ENCODE results near the gene TENM4. TPM values are rescaled to one million over a fixed set of nuclear protein-coding genes. Genes with fewer than 3 reads are reported as not detected.

TENM4 gene
- total and polyA plus RNA-seq, 2 of the 8 experiments (the other 6 are each of a cell fraction or from before 2014, with no cell fraction given), result 3.5 to 7.2 TPM

DNA sequence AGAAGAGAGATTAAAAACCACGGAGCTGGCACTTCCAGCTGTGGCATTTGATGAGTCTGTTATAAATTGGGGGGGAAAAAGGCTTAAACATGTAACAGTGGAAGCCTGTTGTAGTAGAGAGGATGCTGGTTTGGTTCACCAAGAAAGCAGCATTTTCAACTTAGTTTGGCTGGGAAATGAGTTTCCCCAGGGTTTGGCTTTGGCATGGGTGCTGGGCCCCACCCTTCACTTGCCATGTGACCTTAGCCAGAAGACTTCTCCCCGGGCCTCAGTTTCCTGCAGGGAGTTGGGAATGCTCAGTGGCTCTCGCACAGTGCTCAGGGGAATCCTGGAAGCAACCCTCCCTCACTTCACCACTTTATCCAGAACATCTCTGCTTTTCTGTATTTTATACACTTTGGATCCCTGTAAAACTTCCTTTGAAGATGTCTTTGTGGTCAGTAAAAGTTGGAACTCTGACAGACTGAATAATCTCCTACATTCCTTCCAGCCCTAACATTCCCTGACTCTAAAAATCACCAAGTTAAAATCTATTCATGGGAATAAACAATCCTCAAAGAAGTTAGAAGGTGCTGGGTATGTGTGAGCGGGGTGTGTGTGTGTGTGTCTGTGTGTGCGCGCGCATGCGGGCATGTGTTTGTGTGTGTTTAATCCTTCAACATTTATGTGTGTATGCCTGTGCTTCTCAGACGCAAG is 166.0 kb downstream of the TENM4 start:
- H2BK20ac ChIP-seq (ENCODE audit: low read length), result no peak overlapping the region
- no peak overlapping the region for H3K4me3 ChIP-seq (ENCODE audit: extremely low read depth in 1 of 4, insufficient read depth in 2 of 4, low read depth in 3 of 4, low read length in 4 of 4)
- no peaks in the 10 kb centered on the region for H4K20me1 ChIP-seq (replicated peaks in 1 of 2; ENCODE audit: control insufficient read depth in 1 of 2, insufficient read depth in 2 of 2, low read length in 2 of 2)
- WGBS, 2 experiments (ENCODE audit: extremely low coverage in 1 of 2, insufficient coverage in 1 of 2, insufficient read length in 1 of 2, insufficient replicate concordance in 2 of 2, low coverage in 1 of 2, low lambda C conversion rate in 2 of 2, missing lambda C conversion rate in 1 of 2), result 65% methylated on average over 9 of the region's 9 CpGs; no CpG with 5 or more reads in 1 of the 2 experiments
- H3K4me2 ChIP-seq (ENCODE audit: insufficient read depth in 1 of 2, low read depth in 2 of 2, low read length in 2 of 2), result no peak overlapping the region
- no peak overlapping the region for H3K9ac ChIP-seq (replicated peaks in 1 of 4; ENCODE audit: extremely low read depth in 1 of 4, low read depth in 3 of 4, low read length in 3 of 4)
- no peak overlapping the region for H3K23ac ChIP-seq (ENCODE audit: insufficient read length)
- H4K5ac ChIP-seq (ENCODE audit: insufficient read length, low read depth, low read length), result no peak overlapping the region
- no peak overlapping the region for H2AK5ac ChIP-seq (ENCODE audit: low read depth, low read length)
- no peak overlapping the region for H3K56ac ChIP-seq (replicated peaks; ENCODE audit: insufficient read length, low read depth, low read length)
- no peak overlapping the region for H3K4ac ChIP-seq (replicated peaks; ENCODE audit: insufficient read length, low read depth, low read length)
- H2BK120ac ChIP-seq (replicated peaks; ENCODE audit: low read depth, low read length), result no peak overlapping the region
- no peak overlapping the region for H3K18ac ChIP-seq (ENCODE audit: extremely low read depth, low read length)
- H3K4me1 ChIP-seq (replicated peaks in 1 of 4; ENCODE audit: control insufficient read depth in 3 of 4, insufficient read depth in 4 of 4, low read length in 3 of 4), result peaks cover 0 to 5% (median 3%) of the 10 kb centered on the region in 4 experiments; a peak in 5 of 7 replicates
- no peak overlapping the region for H2BK12ac ChIP-seq (ENCODE audit: low read depth, low read length)
- ChIA-PET CTCF (ENCODE audit: partially characterized antibody) (interaction anchor here (1.4 kb wide), 1 partner anchor 25 kb away, joined by 4 read pairs; no protein-coding TSS in a partner anchor), POLR2A (ENCODE audit: partially characterized antibody) (no interaction called here)
- no peaks in the 10 kb centered on the region; the same call in 1 of the 2 replicates for H3K23me2 ChIP-seq (ENCODE audit: low read depth, low read length)
- H4K91ac ChIP-seq (replicated peaks; ENCODE audit: insufficient read length, low read length), result no peak overlapping the region
- H2BK15ac ChIP-seq (ENCODE audit: low read length), result no peak overlapping the region
- DNase-seq (ENCODE audit: low read depth in 1 of 2, low spot score in 2 of 2) (no peak), FAIRE-seq (no peak)
- H4K8ac ChIP-seq (ENCODE audit: extremely low read depth, insufficient read depth, low read length), result no peak overlapping the region
- H2AFZ ChIP-seq (ENCODE audit: low read length), result no peak overlapping the region
- no peak overlapping the region for H2BK5ac ChIP-seq (ENCODE audit: low read depth, low read length)
- H3K27me3 ChIP-seq (replicated peaks in 1 of 4; ENCODE audit: control insufficient read depth in 3 of 4, extremely low read depth in 1 of 4, insufficient read depth in 3 of 4, low read length in 3 of 4), result no peaks in the 10 kb centered on the region
- no peak overlapping the region for H3K14ac ChIP-seq (ENCODE audit: insufficient read length)
- no peaks in the 10 kb centered on the region for H3K79me2 ChIP-seq (ENCODE audit: control insufficient read depth in 1 of 2, insufficient read depth in 2 of 2, low read length in 2 of 2)
- no peaks in the 10 kb centered on the region for H3K36me3 ChIP-seq (ENCODE audit: control insufficient read depth in 2 of 4, insufficient read depth in 4 of 4, low read length in 3 of 4)
- no peaks in the 10 kb centered on the region for H3K9me3 ChIP-seq (ENCODE audit: insufficient read depth in 2 of 2, low read depth in 1 of 2, low read length in 1 of 2)
- H3K79me1 ChIP-seq (ENCODE audit: low read depth, low read length), result no peaks in the 10 kb centered on the region
- H3K27ac ChIP-seq (ENCODE audit: low read depth, low read length), result no peak overlapping the region
- TF ChIP-seq TBP (IDR thresholded peaks at IDR 0.05; ENCODE audit: low read depth, low read length) (no peak), SRF (IDR thresholded peaks at IDR 0.05; ENCODE audit: low read depth, low read length) (no peak), FOSL1 (IDR thresholded peaks at IDR 0.05; ENCODE audit: insufficient read depth, low read depth, low read length) (no peak), CBX5 (IDR thresholded peaks at IDR 0.05; ENCODE audit: low read depth, low read length) (no peak), ZNF274 (IDR thresholded peaks at IDR 0.05; ENCODE audit: borderline replicate concordance, extremely low read depth, low read length) (no peak), SIX5 (IDR thresholded peaks at IDR 0.05; ENCODE audit: low read depth, low read length) (no peak), NANOG (IDR thresholded peaks at IDR 0.05; ENCODE audit: insufficient read depth, low read depth, low read length, poor library complexity, severe bottlenecking) (no peak), KDM1A (IDR thresholded peaks at IDR 0.05; ENCODE audit: borderline replicate concordance, low read length) (no peak), SP1 (IDR thresholded peaks at IDR 0.05; ENCODE audit: low read depth, low read length) (no peak), RFX5 (IDR thresholded peaks at IDR 0.05; ENCODE audit: borderline replicate concordance, low read depth, low read length) (no peak), SP4 (IDR thresholded peaks at IDR 0.05; ENCODE audit: low read length) (no peak)
- TF ChIP-seq, protein P1, sequence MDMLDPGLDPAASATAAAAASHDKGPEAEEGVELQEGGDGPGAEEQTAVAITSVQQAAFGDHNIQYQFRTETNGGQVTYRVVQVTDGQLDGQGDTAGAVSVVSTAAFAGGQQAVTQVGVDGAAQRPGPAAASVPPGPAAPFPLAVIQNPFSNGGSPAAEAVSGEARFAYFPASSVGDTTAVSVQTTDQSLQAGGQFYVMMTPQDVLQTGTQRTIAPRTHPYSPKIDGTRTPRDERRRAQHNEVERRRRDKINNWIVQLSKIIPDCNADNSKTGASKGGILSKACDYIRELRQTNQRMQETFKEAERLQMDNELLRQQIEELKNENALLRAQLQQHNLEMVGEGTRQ (IDR thresholded peaks at IDR 0.05; ENCODE audit: low read length), result no peak
